A549 (cell line): ENCODE data around the gene SORCS3.

ENCODE experiments used
- CTCF ChIP-seq: fragments of >200 bp; sonication (Bioruptor Twin); formaldehyde crosslinking; IDR thresholded peaks from 3 replicates; pipeline ENCODE4 v1.5.1; 2016
- POLR2A ChIP-seq: IDR thresholded peaks from 2 replicates; pipeline ENCODE4 v1.6.1; 2012; ENCODE audit warnings: mild to moderate bottlenecking, low read length

- TF ChIP-seq CTCF (no peak), POLR2A (no peak)
These were observed 22.0 kb downstream of the SORCS3 start for GRCh38 chr10:104663076-104663475.
